RWPE1 (cell line): ENCODE measurements around the gene ADGRG3.

ENCODE experiments used
- CTCF ChIA-PET: fragments of 350-600 bp; sonication (Branson Sonifier 250); formaldehyde crosslinking; extraction: SDS; loops from one replicate; lab custom pipeline; 2021; lab: Yijun Ruan, JAX
- POLR2A ChIA-PET: fragments of 400-600 bp; formaldehyde crosslinking; extraction: SDS; loops from one replicate; lab custom pipeline; 2020; ENCODE audit warnings: antibody characterized with exemption; ENCODE audit not compliant: low non-redundant PET; lab: Yijun Ruan, JAX
- DNase-seq: peaks from one replicate; pipeline ENCODE4 v3.0.0; 2012; ENCODE audit warnings: low spot score
- H3K27ac ChIP-seq: fragments of 450-650 bp; 2 replicates; pipeline ENCODE4 v1.5.1; 2017
- CTCF ChIP-seq: fragments of 450-650 bp; conservative IDR thresholded peaks from 2 replicates; pipeline ENCODE4 v1.5.1; 2017; ENCODE audit warnings: low read depth, mild to moderate bottlenecking

ADGRG3 gene

GRCh38 chr16:57701759-57702371 lies 33.8 kb downstream of the ADGRG3 start:
- CTCF ChIA-PET, result interaction anchor here (0.7 kb wide), 1 partner anchor 126 kb away, joined by 4 read pairs; no protein-coding TSS in a partner anchor
- H3K27ac ChIP-seq, result no peak overlapping the region
- POLR2A ChIA-PET, result no interaction called here
- DNase-seq, result no peak
- no peak for TF ChIP-seq CTCF

- DNase-seq, result no peak
- no peak for TF ChIP-seq CTCF
- ChIA-PET CTCF (no interaction called here), POLR2A (no interaction called here)
- H3K27ac ChIP-seq, result no peak overlapping the region
Observed at GRCh38 chr16:57703416-57704010, 35.4 kb downstream of the ADGRG3 start.

GRCh38 chr16:57704011-57704904 lies 36.2 kb downstream of the ADGRG3 start:
- no peak for DNase-seq
- ChIA-PET POLR2A (no interaction called here), CTCF (interaction anchor here (0.6 kb wide), 1 partner anchor 37 kb away, joined by 3 read pairs; no protein-coding TSS in a partner anchor)
- H3K27ac ChIP-seq, result no peak overlapping the region
- TF ChIP-seq CTCF, result no peak

GRCh38 chr16:57704905-57705852 lies 37.1 kb downstream of the ADGRG3 start:
- no peak for DNase-seq
- ChIA-PET POLR2A (no interaction called here), CTCF (interaction anchor here (0.6 kb wide), 1 partner anchor 37 kb away, joined by 3 read pairs; no protein-coding TSS in a partner anchor)
- H3K27ac ChIP-seq, result no peak overlapping the region
- no peak for TF ChIP-seq CTCF

- ChIA-PET CTCF (no interaction called here), POLR2A (interaction anchor here (0.5 kb wide), 1 partner anchor 117 kb away, joined by 4 read pairs; no protein-coding TSS in a partner anchor)
- H3K27ac ChIP-seq, result no peak overlapping the region
- no peak for TF ChIP-seq CTCF
- DNase-seq, result no peak
Observed at GRCh38 chr16:57706717-57707116, 38.6 kb downstream of the ADGRG3 start.
